Stimulated activated CD4-positive, alpha-beta T cell treated with anti-CD3 and anti-CD28 coated beads, Interleukin-1b, Interleukin-23, amount 100 ng/mL, for 1 hour (primary cell): ENCODE results near the gene WWOX.

ENCODE experiments used
- DNase-seq, 2 donors: peaks; one replicate each; pipeline ENCODE4 v3.0.0-alpha.2; 2020; ENCODE audit warnings: low read depth in 2 of 2

The WWOX gene

DNA sequence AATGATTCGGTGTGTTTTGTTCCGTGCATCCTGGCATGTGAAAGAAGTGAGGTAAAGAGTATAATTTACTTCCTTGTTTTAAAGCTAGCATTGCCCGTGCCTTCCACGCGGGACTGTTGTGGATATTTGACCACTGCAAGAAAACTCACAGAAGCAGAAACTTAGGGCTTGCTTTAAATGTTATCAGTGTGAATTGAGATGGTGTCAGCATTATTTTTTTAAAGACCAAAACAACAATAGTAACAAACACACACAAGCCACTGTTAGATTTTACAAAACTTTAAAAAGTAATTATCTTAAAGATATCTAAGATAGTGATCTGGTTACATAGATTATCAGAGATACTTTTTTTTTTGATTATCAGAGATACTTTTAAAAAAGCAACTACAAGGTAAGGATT lies 47.4 kb downstream of the WWOX start:
- no peak for DNase-seq

DNA sequence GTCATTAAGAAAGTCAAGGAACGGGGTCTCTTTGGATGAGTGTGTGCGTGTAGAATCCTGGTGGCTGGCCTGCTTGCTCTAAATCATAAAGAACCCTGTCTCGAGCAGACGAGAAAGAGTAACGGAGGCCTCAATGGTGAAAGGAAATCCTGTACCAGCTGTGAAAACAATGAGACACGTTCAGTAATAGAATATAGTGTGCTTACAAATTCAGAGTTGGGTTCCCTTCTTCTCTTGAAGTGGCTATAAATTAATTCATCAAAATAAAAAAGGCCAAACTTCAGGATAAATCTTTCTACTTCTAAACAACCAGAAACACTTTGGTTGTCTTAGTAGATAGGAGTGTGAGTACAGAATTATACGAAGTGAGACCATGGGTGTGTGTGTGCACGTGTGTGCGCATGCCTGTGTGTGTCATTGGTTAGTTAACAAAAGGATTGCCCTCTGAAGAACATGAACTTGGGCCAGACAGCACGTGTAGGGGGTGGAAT lies 48.5 kb downstream of the WWOX start:
- DNase-seq, result no peak

DNA sequence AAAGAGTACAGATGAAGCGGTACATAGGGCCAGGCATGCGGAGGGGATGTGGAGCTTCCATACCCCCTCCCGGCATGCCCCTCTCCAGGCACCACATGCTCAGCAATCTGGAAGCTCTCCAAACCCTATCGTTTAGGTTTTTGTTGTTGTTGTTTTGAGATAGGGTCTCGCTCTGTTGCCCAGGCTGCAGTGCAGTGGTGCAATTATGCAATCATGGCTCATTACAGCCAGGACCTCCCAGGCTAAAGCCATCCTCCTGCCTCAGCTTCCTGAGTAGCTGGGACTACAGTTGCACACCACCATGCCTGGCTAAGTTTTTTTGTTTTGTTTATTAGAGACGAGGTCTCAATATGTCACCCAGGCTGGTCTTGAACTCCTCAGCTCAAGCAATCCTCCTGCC lies 50.8 kb downstream of the WWOX start:
- no peak for DNase-seq

DNA sequence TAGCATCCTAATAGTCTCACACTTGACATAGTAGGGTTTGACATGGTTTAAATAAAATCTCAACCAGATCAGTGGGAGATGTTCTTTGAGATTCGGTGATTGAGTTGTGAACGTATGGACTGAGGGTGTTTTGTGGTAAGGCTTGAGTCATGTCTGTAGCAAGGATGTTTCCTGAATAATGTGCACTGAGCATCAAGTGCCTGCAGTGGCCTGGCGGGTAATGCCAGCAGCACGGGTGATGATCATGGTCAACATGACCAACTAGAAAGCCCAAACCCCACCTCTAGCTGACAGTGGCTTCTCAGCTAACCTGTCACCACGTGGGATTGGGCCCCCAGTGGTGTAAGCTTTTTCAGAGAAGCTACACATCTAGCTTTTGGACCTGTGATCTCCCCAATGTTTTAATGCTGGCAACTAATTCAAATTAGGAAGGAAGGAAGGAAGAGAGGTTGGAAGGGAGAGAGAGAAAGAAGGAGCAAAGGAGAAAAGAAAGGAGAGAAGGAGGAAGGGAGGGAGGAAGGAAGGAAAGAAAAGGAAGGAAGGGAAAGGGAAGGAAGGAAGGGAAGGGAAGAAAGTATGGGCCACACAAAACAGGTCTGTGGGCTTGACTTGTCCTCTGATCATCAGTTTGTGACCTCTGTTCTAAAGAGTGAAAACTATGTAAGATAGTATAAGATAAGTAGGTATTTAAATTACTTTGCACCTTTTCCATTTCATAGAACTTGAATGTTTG lies 55.4 kb downstream of the WWOX start:
- DNase-seq, result no peak

DNA sequence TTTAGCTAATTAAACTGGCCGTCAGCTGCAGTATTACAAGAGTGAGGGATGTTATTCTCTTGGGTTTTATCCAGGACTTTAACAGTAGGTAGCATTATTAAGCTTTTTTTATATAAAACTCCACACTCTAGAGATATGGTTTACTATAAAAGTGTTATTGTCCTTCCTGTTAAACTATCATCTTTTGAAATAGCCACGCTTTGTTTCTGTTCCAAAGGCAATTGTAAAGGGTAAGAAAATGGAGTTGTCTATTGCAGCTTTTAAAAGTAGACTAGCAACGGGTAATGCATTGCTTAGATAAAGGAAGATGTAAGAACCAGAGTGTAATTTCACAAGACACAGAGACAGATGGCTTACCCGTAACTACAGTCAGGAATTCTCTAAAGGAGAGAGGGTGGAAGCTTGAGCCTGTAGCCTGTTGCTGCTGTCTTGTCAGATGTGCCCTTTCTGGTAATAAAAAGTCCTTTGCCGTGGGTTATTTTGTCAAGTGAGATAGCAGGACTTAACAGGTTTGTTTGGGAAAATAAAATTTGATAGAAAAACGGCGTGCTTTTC lies 56.4 kb downstream of the WWOX start:
- no peak for DNase-seq

DNA sequence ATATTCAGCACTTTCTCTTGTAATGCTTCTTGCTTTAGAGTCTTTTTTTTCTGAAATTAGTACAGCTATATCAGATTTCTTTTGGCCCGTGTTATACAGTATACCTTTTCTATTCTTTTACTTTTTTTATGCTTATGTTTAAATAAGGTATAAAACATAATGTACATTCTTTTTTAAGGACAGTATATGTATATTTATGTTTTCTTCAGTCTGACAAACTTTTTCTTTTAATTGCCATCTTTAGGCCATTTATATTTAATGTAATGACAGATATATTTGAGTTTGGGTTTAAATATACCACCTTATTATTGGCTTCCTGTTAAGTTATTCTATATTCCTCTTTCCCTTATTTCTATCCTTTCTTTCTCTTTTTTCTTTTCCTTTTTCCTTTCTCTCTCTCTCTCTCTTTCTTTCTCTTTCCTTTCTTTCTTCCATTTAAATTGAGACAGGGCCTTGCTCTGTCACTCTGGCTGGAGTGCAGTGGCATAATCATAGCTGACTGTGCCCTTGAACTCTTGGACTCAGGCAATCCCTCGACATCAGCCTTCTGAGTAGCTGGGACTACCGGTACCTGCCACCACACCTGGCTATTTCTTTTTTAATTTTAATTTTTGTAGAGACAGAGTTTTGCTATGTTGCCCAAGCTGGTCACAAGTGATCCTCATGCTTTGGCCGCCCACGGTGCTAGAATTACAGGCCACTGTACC lies 61.7 kb downstream of the WWOX start:
- no peak for DNase-seq

DNA sequence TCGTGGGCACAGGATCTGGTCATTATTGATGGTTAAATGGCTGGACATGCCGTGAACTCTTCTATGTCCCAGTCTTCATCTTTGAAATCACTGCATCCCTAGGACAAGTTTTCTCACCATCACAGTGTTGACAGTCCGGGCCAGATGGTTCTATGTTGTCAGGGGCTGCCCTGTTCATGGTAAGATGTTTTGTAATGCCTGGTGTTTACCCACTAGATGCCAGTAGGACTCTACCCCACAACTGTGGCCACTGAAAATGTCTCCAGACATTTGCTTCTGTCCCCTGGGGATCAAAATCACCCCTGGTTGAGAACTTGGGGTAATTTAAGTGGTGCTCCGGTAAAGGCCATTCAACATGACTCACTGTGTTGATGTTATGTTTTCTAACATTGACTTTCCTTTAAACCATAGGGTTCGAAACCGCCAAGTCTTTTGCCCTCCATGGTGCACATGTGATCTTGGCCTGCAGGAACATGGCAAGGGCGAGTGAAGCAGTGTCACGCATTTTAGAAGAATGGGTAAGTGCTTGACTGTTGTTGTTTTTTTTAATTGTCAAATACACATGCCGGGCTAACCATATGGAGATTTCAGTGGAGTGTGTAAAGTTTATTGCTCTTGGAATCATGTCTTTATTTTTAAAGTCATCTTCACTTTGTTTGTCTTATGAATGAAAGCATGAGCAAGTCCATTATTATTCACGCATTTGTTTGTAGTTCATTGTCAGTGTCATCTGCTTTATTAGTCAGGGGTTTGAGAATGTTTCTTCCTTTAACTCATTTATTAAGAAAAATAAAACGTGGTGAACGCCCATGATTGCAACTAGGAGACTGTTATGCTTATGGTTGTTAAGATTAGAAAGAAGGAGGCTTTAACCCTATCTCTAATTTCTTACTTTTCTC lies 64.6 kb downstream of the WWOX start:
- no peak for DNase-seq

DNA sequence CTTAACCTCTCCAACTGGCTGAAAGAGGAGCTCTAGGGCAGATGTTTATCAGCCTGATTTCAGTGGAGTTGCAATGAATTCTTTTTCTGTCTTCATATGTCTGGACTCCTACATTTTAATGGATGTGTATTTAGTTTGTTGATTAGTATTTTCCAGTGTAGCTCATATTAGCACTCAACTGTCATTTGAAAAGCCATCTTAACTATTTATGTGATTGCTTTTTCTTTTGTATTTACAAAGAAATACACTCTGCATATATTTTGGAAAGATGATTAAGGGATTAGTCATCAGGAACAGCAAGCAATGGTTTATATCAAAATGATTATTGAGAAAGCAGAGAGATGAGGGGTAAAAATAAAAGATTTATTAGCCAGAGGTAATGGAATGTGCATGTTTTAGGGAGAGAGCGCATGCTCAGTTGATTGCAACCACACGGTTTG lies 71.1 kb downstream of the WWOX start:
- DNase-seq, result no peak

DNA sequence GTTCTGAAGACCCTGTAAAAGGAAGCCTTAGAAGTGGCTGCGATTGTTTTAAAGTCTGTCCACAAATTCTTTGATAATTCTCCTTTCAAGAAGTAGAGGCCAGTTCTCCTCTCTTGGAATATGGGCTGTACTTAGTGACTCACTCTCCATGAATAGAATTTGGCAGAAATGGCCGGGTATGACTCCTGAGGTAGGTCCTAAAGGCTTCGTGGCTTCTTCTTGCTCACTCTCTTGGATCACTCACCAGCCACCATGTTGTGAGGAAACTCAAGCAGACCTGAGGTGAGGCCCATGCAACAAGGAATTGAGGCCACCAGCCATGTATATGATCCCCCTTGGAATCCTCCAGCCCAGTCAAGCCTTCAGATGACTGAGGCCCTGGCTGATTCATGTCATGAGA lies 75.8 kb downstream of the WWOX start:
- DNase-seq, result no peak

DNA sequence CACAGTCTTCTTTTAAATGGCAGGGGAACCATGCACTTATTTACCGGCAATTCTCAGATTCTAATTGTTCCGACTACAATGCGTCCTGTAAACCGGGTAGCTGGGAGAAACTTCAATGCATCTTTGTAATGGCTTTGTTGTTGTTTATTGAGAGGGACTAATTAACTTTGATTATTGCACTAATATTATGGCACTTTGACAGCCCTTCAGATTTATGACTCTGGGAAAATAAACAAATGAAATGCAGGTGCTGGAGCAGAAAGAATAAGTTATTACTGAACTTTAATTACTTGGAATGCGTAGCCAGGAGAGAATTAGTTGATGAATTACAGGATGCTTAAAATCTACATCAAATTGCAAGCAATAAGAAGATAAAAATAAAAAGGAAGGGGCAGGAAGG lies 77.0 kb downstream of the WWOX start:
- no peak for DNase-seq

DNA sequence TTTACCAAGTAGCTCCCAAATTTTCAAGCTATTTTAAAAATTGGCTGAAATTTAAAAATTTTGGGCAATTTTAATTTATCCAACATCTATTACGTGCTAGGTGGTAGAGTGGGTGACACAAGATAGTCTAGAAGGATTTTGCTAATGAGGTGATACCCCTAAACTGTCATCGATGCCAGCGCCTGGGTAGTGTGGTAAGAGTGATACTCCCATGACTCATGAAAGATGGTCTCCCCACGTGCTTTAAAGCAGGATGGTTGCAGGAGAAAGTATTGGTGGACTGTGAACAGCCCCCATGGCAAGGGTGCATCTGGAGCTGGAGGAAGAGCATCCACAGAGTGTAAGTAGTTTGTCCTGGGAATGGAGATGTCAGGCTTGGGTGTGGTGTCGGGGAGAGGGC lies 77.8 kb downstream of the WWOX start:
- no peak for DNase-seq

DNA sequence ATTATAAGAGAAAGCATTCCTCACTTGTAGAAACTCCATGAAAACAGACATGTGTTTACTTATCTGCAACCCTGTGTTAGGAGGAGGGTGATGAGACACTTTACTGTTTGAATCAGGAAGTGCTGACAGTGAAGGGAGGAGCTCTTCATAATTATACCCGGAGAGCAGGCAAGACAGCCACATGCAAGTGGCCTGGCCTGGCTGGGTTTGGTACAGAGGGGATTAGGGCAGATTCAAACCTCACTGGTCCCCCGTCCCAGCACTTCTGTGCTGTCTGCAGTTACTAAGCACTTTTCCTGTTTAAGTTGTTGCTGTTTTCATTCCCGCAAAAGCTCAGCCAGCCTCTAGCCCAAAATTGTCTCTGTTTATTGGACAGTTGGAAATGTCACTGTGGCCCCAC lies 78.5 kb downstream of the WWOX start:
- DNase-seq, result no peak

DNA sequence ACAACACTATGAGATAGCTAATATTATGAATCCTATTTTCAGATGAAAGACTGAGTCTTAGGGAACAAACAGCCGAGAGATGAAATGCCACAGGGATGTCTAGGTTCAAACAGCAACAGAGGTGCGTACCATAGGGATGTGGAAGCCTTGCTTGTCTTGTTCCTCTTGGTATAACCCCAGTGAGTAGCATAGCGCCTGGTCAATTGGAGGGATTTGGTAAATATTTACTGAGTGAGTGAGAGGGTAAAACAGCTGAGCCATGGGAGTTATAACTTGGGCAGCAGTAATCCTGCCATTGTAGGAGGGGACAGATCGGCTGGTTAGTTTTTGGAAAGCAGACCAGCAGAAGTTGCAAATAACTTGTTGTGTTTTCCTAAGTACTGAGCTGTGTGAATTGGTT lies 80.2 kb downstream of the WWOX start:
- no peak for DNase-seq

DNA sequence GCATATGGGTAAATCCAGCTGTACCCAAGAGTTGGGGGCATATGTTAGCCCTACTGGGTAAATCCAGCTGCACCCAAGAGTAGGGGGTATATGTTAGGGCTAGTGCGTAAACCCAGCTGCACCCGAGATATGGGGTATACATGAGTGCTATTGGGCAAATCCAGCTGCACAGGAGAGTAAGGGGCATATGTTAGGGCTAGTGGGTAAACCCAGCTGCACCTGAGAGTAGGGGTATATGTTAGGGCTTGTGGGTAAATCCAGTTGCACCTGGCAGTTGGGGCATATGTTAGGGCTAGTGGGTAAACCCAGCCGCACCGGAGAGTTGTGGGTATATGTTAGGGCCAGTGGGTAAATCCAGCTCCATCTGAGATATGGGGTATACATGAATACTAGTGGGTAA lies 80.9 kb downstream of the WWOX start:
- DNase-seq, result no peak

DNA sequence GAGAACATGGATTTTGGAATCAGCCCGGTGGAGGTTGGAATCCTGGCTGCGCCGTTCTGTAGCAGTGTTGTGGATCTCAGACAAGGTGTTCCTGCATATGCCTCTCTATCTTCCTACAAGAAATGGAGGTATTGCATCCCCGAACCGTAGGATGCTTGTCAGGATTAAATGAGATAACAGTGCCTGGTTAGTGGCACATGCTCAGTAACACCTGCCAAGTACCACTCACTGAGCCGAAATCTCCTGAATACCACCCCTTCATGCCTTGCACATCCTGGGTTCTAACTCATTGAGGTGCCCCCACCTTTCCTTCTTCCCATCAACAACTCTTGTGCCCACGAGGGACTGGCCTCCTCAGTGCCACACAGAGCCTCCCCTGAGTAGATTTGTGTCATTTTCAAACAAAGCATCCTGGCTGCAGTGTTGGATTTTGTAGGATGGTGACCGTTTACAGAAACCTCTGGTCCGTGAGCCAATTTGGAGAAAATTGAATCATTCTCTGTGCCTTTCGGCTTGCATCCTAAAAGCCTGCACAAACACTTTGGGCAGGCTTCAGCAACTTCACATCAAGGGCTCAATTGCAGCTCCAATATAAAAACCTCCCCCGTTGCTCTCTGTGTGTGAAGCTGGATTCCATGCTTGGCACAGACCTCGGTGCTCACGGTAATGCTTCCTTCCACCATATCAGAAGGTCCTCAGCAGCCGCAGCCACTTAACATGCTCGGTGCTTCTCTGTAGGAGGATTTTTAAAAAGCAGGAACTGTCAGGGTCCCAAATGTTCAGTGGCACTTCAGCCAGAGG lies 84.2 kb downstream of the WWOX start:
- no peak for DNase-seq

DNA sequence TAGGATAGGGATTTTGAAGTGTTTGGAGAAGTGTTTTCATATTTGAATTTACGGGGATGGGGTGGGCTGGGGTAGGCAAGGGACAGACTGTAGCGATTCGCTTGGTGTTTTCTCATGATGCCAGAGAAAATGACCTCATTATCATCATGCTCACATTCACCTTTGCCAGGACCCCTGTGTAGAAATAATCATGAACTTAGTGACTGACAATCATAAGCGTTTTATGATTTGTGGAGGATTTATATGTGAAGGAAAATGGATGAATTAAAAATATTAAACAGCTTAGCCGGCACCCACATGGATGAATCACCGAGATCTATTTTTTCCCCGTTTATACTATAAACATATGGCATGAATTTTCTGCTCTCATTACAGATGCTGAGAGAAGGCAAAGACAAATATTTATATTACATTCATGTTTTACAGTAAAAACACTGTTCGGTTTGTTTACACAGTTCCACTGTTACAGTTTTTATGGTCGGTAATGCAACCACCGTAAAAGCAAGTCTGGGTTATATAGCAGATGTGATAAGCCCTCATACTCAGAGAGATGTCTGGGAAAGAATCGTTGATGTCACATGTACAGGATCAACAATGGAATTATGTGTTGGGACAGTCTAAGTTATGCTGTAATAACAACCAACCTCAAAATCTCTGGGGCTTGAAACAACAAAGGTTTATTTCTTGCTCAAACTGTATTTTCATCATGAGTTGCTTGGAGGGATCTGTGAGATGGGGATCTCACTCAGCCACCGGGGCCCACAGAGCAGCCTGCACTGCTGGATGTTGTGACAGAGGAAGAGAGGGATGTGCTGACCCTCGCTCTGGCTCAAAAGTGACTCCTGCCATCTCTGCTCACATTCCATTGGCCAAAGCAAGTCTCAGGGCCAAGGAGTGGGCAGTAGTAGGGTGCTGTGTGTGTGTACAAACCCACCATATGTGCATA lies 85.1 kb downstream of the WWOX start:
- no peak for DNase-seq

DNA sequence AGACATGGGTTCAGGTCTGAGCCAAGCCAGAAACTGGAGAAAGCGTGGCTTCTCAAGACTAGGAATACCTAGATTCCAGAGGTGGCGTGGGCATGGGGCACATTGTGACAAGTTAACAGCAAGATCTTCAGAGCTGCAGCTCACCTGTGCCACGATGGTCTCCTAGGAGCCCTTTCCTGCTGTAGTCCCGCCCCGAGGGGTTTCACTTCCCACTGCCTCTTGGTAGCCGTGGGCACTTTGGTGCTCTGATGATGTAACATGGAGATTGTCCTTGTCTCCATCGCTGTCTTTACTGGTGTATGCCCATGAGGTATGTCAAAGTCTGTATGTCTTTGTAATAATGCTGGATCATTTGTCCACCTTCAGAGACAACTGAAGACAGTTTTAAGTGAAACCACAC lies 89.7 kb downstream of the WWOX start:
- no peak for DNase-seq

DNA sequence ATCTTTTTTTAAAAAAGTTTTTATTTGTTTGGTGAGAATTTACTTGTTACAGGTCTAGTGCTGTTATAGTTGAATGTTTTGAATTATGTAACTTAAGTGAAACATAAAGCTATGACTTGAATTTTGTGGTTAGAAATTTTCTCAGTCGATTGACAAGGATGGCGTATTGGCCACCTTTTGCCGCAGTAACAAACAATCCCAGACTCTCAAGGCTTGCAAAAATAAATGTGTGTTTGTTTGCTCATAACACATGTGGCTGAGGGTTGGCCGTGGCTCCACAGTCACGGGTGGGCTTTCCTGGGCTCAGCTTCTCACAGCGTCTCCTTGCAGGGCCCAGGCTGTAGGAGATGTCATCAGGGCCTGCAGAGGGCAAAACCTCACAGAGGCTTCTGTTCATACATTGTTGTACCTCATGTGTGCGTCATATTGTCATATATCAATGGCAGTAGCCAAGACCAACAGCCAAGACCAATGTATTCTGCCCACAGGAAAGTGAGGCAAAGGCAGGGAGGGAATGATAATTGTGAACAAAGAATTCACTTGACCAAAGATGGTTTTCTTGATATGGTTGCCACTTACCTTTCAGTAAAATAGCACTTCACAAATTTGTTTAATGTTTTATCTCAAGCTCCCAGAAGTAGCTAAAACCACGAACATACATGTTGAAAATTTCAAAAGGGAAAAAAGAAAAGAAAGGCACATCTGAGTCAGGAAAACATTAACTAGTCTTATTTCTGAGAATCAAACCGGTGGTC lies 93.5 kb downstream of the WWOX start:
- DNase-seq, result no peak

DNA sequence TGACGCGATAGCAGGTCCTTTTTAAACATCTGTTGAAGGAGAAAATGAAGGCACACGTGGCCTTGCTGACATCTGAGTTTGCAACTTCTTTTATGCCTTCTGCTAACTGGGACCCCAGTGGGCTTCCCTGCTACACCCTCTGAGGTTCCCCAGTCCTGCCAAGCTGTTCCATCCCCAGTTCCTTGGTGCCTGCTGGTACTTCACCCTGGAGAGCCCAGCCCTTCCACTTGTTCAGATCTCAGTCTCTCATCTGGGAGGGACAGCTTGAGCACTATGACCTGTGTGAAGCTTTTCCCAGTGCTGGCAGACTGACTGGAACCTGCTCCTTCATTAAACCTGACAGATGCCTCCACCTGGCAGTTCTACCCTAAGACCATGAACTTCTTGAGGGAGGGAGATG lies 95.5 kb downstream of the WWOX start:
- no peak for DNase-seq
